ENCODE measurements around the gene SLC6A8.
"Not testable (repeated sequence)": the region's sequence is repeated elsewhere in the genome, so short reads cannot be mapped to it uniquely, and the experiment has no call there.

SLC6A8 gene

GRCh38 chrX:153672531-153673427, 14.9 kb upstream of the SLC6A8 start:
- DNase-seq (ENCODE audit: low spot score): no peak

- DNase-seq (ENCODE audit: low spot score): no peak
These were observed 14.1 kb upstream of the SLC6A8 start, which contains the start of gene PNCK for GRCh38 chrX:153673428-153674218. TSS of gene PNCK (minus strand) at chrX:153673813. CDS start at chrX:153673076, 737 bp downstream.

- no peak for DNase-seq (ENCODE audit: low spot score)
These were observed 13.4 kb upstream of the SLC6A8 start for GRCh38 chrX:153674219-153674851.

- DNase-seq (ENCODE audit: low spot score): no peak
These were observed 6.6 kb upstream of the SLC6A8 start for GRCh38 chrX:153681175-153681574.

GRCh38 chrX:153683486-153683885, 4.2 kb upstream of the SLC6A8 start:
- not testable (repeated sequence) for DNase-seq (ENCODE audit: low spot score)

GRCh38 chrX:153684467-153685155, 3.1 kb upstream of the SLC6A8 start:
- DNase-seq (ENCODE audit: low spot score): no peak

GRCh38 chrX:153685156-153685536, 2.6 kb upstream of the SLC6A8 start:
- no peak for DNase-seq (ENCODE audit: low spot score)

- no peak for DNase-seq (ENCODE audit: low spot score)
These were observed 1.7 kb upstream of the SLC6A8 start for GRCh38 chrX:153685751-153686696.

GRCh38 chrX:153686711-153687110, 1.0 kb upstream of the SLC6A8 start:
- no peak for DNase-seq (ENCODE audit: low spot score)

GRCh38 chrX:153688071-153688470, 345 bp downstream of the SLC6A8 start:
- DNase-seq (ENCODE audit: low spot score): no peak

- no peak for DNase-seq (ENCODE audit: low spot score)
These were observed 780 bp downstream of the SLC6A8 start for GRCh38 chrX:153688506-153688905.

- DNase-seq (ENCODE audit: low spot score): no peak
These were observed 1.3 kb downstream of the SLC6A8 start for GRCh38 chrX:153688911-153689590.

GRCh38 chrX:153689654-153690465, 2.1 kb downstream of the SLC6A8 start:
- no peak for DNase-seq (ENCODE audit: low spot score)

GRCh38 chrX:153690466-153690865, 2.7 kb downstream of the SLC6A8 start:
- DNase-seq (ENCODE audit: low spot score): no peak

- DNase-seq (ENCODE audit: low spot score): not testable (repeated sequence)
These were observed 3.5 kb downstream of the SLC6A8 start for GRCh38 chrX:153691032-153691827.

- no peak for DNase-seq (ENCODE audit: low spot score)
These were observed 4.3 kb downstream of the SLC6A8 start for GRCh38 chrX:153692003-153692402.

GRCh38 chrX:153692611-153693156, 5.0 kb downstream of the SLC6A8 start:
- no peak for DNase-seq (ENCODE audit: low spot score)
